Astrocyte (in vitro differentiated cells and primary cell): Measurements from ENCODE around the gene KCNQ4. TPM values are rescaled to one million over a fixed set of nuclear protein-coding genes. Genes with fewer than 3 reads are reported as not detected.

ENCODE experiments used
- DNase-seq: peaks from one replicate; pipeline ENCODE4 v3.0.0-alpha.2; 2010; ENCODE audit warnings: low read depth
- FAIRE-seq: peaks from 2 replicates; lab custom pipeline; 2011; peaks lifted over from hg19 to GRCh38; lab: Jason Lieb, UNC
- H2AFZ ChIP-seq: 2 replicates; pipeline ENCODE4 v1.6.0; 2012; ENCODE audit warnings: low read depth, low read length, inconsistent platforms
- H3K27ac ChIP-seq: 2 replicates; pipeline ENCODE4 v1.5.1; 2011; ENCODE audit warnings: low read depth, low read length, inconsistent platforms
- H3K27me3 ChIP-seq: 2 replicates; pipeline ENCODE4 v1.6.0; 2011; ENCODE audit warnings: low read length, inconsistent platforms; ENCODE audit not compliant: insufficient read depth
- H3K36me3 ChIP-seq: 2 replicates; pipeline ENCODE4 v1.5.1; 2011; ENCODE audit warnings: low read length, inconsistent platforms; ENCODE audit not compliant: insufficient read depth
- H3K4me1 ChIP-seq: 2 replicates; pipeline ENCODE4 v1.5.1; 2011; ENCODE audit warnings: low read length, inconsistent platforms; ENCODE audit not compliant: insufficient read depth
- H3K4me2 ChIP-seq: 2 replicates; pipeline ENCODE4 v1.6.0; 2012; ENCODE audit warnings: low read length, inconsistent platforms
- H3K4me3 ChIP-seq: 2 replicates; pipeline ENCODE4 v1.5.1; 2011; ENCODE audit warnings: low read depth, mild to moderate bottlenecking, low read length, inconsistent platforms; ENCODE audit not compliant: insufficient read depth
- H3K79me2 ChIP-seq: 2 replicates; pipeline ENCODE4 v1.6.0; 2012; ENCODE audit warnings: mild to moderate bottlenecking, low read length, inconsistent platforms; ENCODE audit not compliant: insufficient read depth
- H3K9ac ChIP-seq: 2 replicates; pipeline ENCODE4 v1.6.0; 2012; ENCODE audit warnings: mild to moderate bottlenecking, low read length, inconsistent platforms
- H3K9me3 ChIP-seq: 2 replicates; pipeline ENCODE4 v1.5.1; 2012; ENCODE audit warnings: low read depth, mild to moderate bottlenecking, low read length, inconsistent platforms; ENCODE audit not compliant: insufficient read depth
- H4K20me1 ChIP-seq: 2 replicates; pipeline ENCODE4 v1.6.0; 2012; ENCODE audit warnings: low read length, inconsistent platforms; ENCODE audit not compliant: insufficient read depth
- H3K27ac Mint-ChIP-seq: one replicate; pipeline ENCODE4 v1.8.0; 2021; ENCODE audit warnings: mild to moderate bottlenecking, mixed read lengths; ENCODE audit not compliant: unreplicated experiment
- H3K27me3 Mint-ChIP-seq: one replicate; pipeline ENCODE4 v1.8.0; 2021; ENCODE audit warnings: low read depth, mixed read lengths; ENCODE audit not compliant: unreplicated experiment
- H3K36me3 Mint-ChIP-seq: one replicate; pipeline ENCODE4 v1.8.0; 2021; ENCODE audit warnings: low read depth, mixed read lengths; ENCODE audit not compliant: unreplicated experiment
- H3K4me1 Mint-ChIP-seq: one replicate; pipeline ENCODE4 v1.8.0; 2021; ENCODE audit warnings: low read depth, mixed read lengths; ENCODE audit not compliant: unreplicated experiment
- H3K4me3 Mint-ChIP-seq: one replicate; pipeline ENCODE4 v1.8.0; 2021; ENCODE audit warnings: mild to moderate bottlenecking, moderate library complexity, mixed read lengths; ENCODE audit not compliant: unreplicated experiment
- H3K9me3 Mint-ChIP-seq: one replicate; pipeline ENCODE4 v1.8.0; 2021; ENCODE audit warnings: mild to moderate bottlenecking, mixed read lengths; ENCODE audit not compliant: unreplicated experiment
- EZH2 ChIP-seq: IDR thresholded peaks from 2 replicates; pipeline ENCODE4 v1.6.1; 2012; ENCODE audit warnings: mild to moderate bottlenecking, low read length, inconsistent platforms; ENCODE audit not compliant: insufficient read depth
- total RNA-seq: library from RNA; stranded (reverse); gene quantifications from 2 replicates; pipeline ENCODE4 v1.2.1, GENCODE V29; 2021
- TF ChIP-seq, protein P1 (sequence below): IDR thresholded peaks from 2 replicates; pipeline ENCODE4 v1.5.1; 2011; ENCODE audit warnings: low read depth, mild to moderate bottlenecking, inconsistent platforms, low read length, moderate library complexity; ENCODE audit not compliant: insufficient read depth

KCNQ4 gene
- total RNA-seq, 1 donor from 2014 or later: 0.89 TPM

DNA sequence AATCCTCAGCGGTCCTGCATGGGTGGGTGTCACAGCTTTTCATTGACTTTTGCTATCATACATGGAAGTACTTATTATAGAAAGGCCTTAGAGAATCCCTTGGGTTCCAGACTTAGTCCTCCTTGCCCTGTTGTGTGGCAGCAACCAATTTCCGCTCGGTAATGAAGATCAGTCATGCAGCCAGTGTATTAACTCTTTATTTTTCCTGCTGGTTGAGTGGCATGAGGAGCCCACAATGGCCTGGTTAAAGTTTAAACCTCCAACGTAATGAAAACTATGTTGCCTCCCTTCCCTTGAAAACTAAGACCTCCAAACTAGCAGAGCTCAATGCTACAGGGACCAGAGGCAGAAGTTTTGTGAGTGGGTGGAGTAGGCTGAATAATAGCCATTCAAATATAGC, 58.6 kb downstream of the KCNQ4 start:
- H4K20me1 ChIP-seq: no peaks in the 10 kb centered on the region
- no peak overlapping the region for H3K9ac ChIP-seq
- no peak overlapping the region for H2AFZ ChIP-seq
- H3K4me1 ChIP-seq: no peaks in the 10 kb centered on the region
- no peak for DNase-seq
- H3K36me3 ChIP-seq: no peaks in the 10 kb centered on the region
- no peak for FAIRE-seq
- H3K27ac Mint-ChIP-seq: no peak overlapping the region
- no peaks in the 10 kb centered on the region for H3K79me2 ChIP-seq
- H3K4me1 Mint-ChIP-seq: no peaks in the 10 kb centered on the region
- no peaks in the 10 kb centered on the region for H3K9me3 ChIP-seq
- H3K27me3 ChIP-seq: peaks cover 4% of the 10 kb centered on the region
- H3K36me3 Mint-ChIP-seq: peaks cover 1% of the 10 kb centered on the region
- no peak overlapping the region for H3K4me2 ChIP-seq
- TF ChIP-seq, protein P1, sequence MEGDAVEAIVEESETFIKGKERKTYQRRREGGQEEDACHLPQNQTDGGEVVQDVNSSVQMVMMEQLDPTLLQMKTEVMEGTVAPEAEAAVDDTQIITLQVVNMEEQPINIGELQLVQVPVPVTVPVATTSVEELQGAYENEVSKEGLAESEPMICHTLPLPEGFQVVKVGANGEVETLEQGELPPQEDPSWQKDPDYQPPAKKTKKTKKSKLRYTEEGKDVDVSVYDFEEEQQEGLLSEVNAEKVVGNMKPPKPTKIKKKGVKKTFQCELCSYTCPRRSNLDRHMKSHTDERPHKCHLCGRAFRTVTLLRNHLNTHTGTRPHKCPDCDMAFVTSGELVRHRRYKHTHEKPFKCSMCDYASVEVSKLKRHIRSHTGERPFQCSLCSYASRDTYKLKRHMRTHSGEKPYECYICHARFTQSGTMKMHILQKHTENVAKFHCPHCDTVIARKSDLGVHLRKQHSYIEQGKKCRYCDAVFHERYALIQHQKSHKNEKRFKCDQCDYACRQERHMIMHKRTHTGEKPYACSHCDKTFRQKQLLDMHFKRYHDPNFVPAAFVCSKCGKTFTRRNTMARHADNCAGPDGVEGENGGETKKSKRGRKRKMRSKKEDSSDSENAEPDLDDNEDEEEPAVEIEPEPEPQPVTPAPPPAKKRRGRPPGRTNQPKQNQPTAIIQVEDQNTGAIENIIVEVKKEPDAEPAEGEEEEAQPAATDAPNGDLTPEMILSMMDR: no peak
- no peak for TF ChIP-seq EZH2
- H3K9me3 Mint-ChIP-seq: peaks cover 11% of the 10 kb centered on the region
- no peak overlapping the region for H3K27ac ChIP-seq
- no peak overlapping the region for H3K4me3 ChIP-seq
- H3K4me3 Mint-ChIP-seq: no peak overlapping the region
- peaks cover 7% of the 10 kb centered on the region for H3K27me3 Mint-ChIP-seq

DNA sequence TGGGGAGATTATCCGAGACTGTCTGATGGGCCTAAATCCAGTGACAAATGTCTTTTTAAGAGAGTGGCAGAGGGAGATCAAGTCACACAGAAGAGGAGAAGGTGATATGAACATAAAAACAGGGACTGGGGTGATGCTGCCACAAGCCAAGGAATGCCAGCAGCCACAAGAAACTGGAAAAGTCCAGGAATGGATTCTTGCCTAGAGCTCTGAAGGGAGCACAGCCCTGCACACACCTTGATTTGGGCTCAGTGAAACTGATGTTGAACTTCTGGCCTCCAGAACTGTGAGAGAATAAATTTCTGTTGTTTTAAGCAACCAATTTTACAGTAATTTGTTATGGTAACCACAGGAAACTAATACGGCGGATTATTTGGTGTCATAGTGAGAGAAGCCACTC, 59.1 kb downstream of the KCNQ4 start:
- Histone ChIP-seq H3K4me2 (no peak overlapping the region), H3K4me1 (no peaks in the 10 kb centered on the region), H4K20me1 (no peaks in the 10 kb centered on the region), H3K27me3 (peaks cover 4% of the 10 kb centered on the region), H2AFZ (no peak overlapping the region), H3K9me3 (no peaks in the 10 kb centered on the region), H3K9ac (no peak overlapping the region), H3K4me3 (no peak overlapping the region), H3K36me3 (no peaks in the 10 kb centered on the region), H3K27ac (no peak overlapping the region), H3K79me2 (no peaks in the 10 kb centered on the region)
- Mint-ChIP-seq H3K9me3 (peaks cover 11% of the 10 kb centered on the region), H3K36me3 (peaks cover 1% of the 10 kb centered on the region), H3K4me3 (no peak overlapping the region), H3K4me1 (no peaks in the 10 kb centered on the region), H3K27ac (no peak overlapping the region), H3K27me3 (peaks cover 9% of the 10 kb centered on the region)
- FAIRE-seq (no peak), DNase-seq (no peak)
- no peak for TF ChIP-seq EZH2
- TF ChIP-seq, protein P1: no peak

DNA sequence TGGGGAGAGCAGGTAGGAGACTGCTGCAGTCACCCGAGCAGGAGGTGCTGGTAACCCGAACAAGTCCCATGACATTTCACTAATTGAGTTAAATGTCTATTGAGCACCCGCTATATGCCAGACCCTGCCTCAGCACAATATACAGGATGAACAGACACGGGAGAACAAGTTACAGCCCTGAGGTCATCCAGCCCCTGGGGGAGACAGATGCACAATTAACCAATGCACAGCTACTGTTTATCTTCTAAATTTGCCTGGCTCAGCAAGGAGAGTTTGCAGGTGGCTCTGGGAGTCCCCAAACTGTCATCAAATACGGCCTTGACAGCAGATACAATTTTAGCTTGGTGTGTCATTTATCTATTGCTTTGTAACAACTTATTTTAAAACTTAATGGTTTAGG, 60.5 kb downstream of the KCNQ4 start:
- FAIRE-seq (no peak), DNase-seq (no peak)
- no peaks in the 10 kb centered on the region for H3K36me3 ChIP-seq
- no peaks in the 10 kb centered on the region for H3K4me1 ChIP-seq
- TF ChIP-seq, protein P1: no peak
- TF ChIP-seq EZH2: no peak
- no peaks in the 10 kb centered on the region for H3K4me1 Mint-ChIP-seq
- H3K27me3 ChIP-seq: peaks cover 4% of the 10 kb centered on the region
- peaks cover 1% of the 10 kb centered on the region for H3K36me3 Mint-ChIP-seq
- H3K27ac Mint-ChIP-seq: no peak overlapping the region
- H3K4me3 ChIP-seq: no peak overlapping the region
- H2AFZ ChIP-seq: no peak overlapping the region
- H3K27ac ChIP-seq: no peak overlapping the region
- H3K79me2 ChIP-seq: no peaks in the 10 kb centered on the region
- peaks cover 9% of the 10 kb centered on the region for H3K27me3 Mint-ChIP-seq
- H3K9me3 ChIP-seq: no peaks in the 10 kb centered on the region
- H4K20me1 ChIP-seq: no peaks in the 10 kb centered on the region
- no peak overlapping the region for H3K4me2 ChIP-seq
- H3K9me3 Mint-ChIP-seq: peaks cover 11% of the 10 kb centered on the region
- H3K9ac ChIP-seq: no peak overlapping the region
- no peak overlapping the region for H3K4me3 Mint-ChIP-seq
